IMR-90 (cell line): ENCODE results near the gene SAMHD1.

Experiments
- CTCF ChIP-seq: conservative IDR thresholded peaks from 2 replicates; pipeline ENCODE4 v1.5.1; 2012; ENCODE audit warnings: mild to moderate bottlenecking, low read depth, low read length, improper control_type of control experiment
- FOS ChIP-seq: fragments of 150-350 bp; IDR thresholded peaks from 2 replicates; pipeline ENCODE4 v1.6.1; 2016; ENCODE audit warnings: low read depth, low read length
- MXI1 ChIP-seq: IDR thresholded peaks from 2 replicates; pipeline ENCODE4 v1.6.1; 2012; ENCODE audit warnings: low read depth, mild to moderate bottlenecking, low read length, moderate library complexity, borderline replicate concordance
- SMC3 ChIP-seq: fragments of 150-350 bp; IDR thresholded peaks from 2 replicates; pipeline ENCODE4 v1.6.1; 2016; ENCODE audit warnings: low read depth, mild to moderate bottlenecking, antibody characterized with exemption, low read length, moderate library complexity

GRCh38 chr20:36881331-36881730, 70.2 kb downstream of the SAMHD1 start:
- TF ChIP-seq CTCF: no peak
- TF ChIP-seq FOS: no peak
- no peak for TF ChIP-seq SMC3
- TF ChIP-seq MXI1: no peak
